NOMO-1 (cell line): ENCODE data around the gene NR3C1.
A peak's percentile ranks its signal among the peaks of the same experiment; 100 is the strongest.

Experiments used
- DNase-seq, 2 experiments: peaks; one replicate each; lab custom pipeline; 2025; ENCODE audit not compliant: unreplicated experiment in 2 of 2; lab: John Stamatoyannopoulos, UW

The NR3C1 gene

GRCh38 chr5:143399616-143400540 lies 3.6 kb downstream of the NR3C1 start:
- DNase-seq, result no peak

- peak in 1 of 2 experiments; percentile 21 for DNase-seq
Observed at GRCh38 chr5:143398451-143399237, 4.8 kb downstream of the NR3C1 start.

- DNase-seq, result no peak
Observed at GRCh38 chr5:143398053-143398355, 5.5 kb downstream of the NR3C1 start.

- no peak for DNase-seq
Observed at GRCh38 chr5:143397302-143398052, 6.0 kb downstream of the NR3C1 start.

GRCh38 chr5:143396353-143396940 lies 7.0 kb downstream of the NR3C1 start:
- DNase-seq, result peak in 1 of 2 experiments; percentile 35

- DNase-seq, result no peak
Observed at GRCh38 chr5:143395638-143396352, 7.7 kb downstream of the NR3C1 start.

GRCh38 chr5:143393524-143393923 lies 10.0 kb downstream of the NR3C1 start:
- no peak for DNase-seq

- DNase-seq, result no peak
Observed at GRCh38 chr5:143390941-143391340, 12.5 kb downstream of the NR3C1 start.

GRCh38 chr5:143390258-143390657 lies 13.2 kb downstream of the NR3C1 start:
- DNase-seq, result no peak

- DNase-seq, result no peak
Observed at GRCh38 chr5:143386725-143387124, 16.8 kb downstream of the NR3C1 start.

- DNase-seq, result no peak
Observed at GRCh38 chr5:143384865-143385657, 18.4 kb downstream of the NR3C1 start.

GRCh38 chr5:143383988-143384387 lies 19.5 kb downstream of the NR3C1 start:
- DNase-seq, result no peak

- no peak for DNase-seq
Observed at GRCh38 chr5:143379606-143380005, 23.9 kb downstream of the NR3C1 start.

GRCh38 chr5:143376911-143377813 lies 26.3 kb downstream of the NR3C1 start:
- DNase-seq, result no peak

- no peak for DNase-seq
Observed at GRCh38 chr5:143376195-143376779, 27.2 kb downstream of the NR3C1 start.

- no peak for DNase-seq
Observed at GRCh38 chr5:143374496-143375217, 28.8 kb downstream of the NR3C1 start.

- no peak for DNase-seq
Observed at GRCh38 chr5:143373076-143373475, 30.4 kb downstream of the NR3C1 start.
